Transverse colon (tissue), 3 donors: ENCODE results near the gene TFDP2.

Experiments
- CTCF ChIP-seq, 5 experiments: fragments of 200-600 bp in 3 of 5; fragments of 450-650 bp in 2 of 5; sonication (generic) in 3 of 5; IDR thresholded peaks; 1 replicate in 2 of 5; 2 replicates in 3 of 5; pipeline ENCODE4 v1.5.1; 2016 to 2017; ENCODE audit warnings: antibody characterized with exemption in 5 of 5, inconsistent platforms in 3 of 5, mild to moderate bottlenecking in 2 of 5, moderate library complexity in 1 of 5
- EP300 ChIP-seq: sonication (generic); formaldehyde crosslinking; IDR thresholded peaks from one replicate; pipeline ENCODE4 v1.6.1; 2017; ENCODE audit warnings: antibody characterized with exemption, low read depth

- TF ChIP-seq EP300 = no peak
- peak in 1 of 5 experiments; percentile 8 for TF ChIP-seq CTCF (IDR thresholded peaks at IDR 0.05)
Observed at GRCh38 chr3:142129516-142130171, 19.7 kb downstream of the TFDP2 start.
